GM19099 (cell line): ENCODE measurements around the gene ANAPC2.
A peak's percentile ranks its signal among the peaks of the same experiment; 100 is the strongest.

ENCODE experiments used
- POLR2A ChIP-seq: IDR thresholded peaks from 3 replicates; pipeline ENCODE4 v1.6.1; 2011; ENCODE audit warnings: low read depth; ENCODE audit not compliant: insufficient read length; ENCODE audit errors: extremely low read depth

ANAPC2 gene

GRCh38 chr9:137160716-137161557 is 27.4 kb downstream of the ANAPC2 start:
- TF ChIP-seq POLR2A, result no peak

GRCh38 chr9:137160054-137160425 is 28.3 kb downstream of the ANAPC2 start:
- no peak for TF ChIP-seq POLR2A

GRCh38 chr9:137159105-137160053 is 29.0 kb downstream of the ANAPC2 start:
- TF ChIP-seq POLR2A, result no peak

- TF ChIP-seq POLR2A, result no peak
Measured at GRCh38 chr9:137158625-137159024, 29.7 kb downstream of the ANAPC2 start.

- no peak for TF ChIP-seq POLR2A
Measured at GRCh38 chr9:137157618-137158415, 30.5 kb downstream of the ANAPC2 start.

GRCh38 chr9:137156567-137157375 is 31.6 kb downstream of the ANAPC2 start:
- peak; percentile 49 for TF ChIP-seq POLR2A

GRCh38 chr9:137152844-137153405 is 35.4 kb downstream of the ANAPC2 start:
- no peak for TF ChIP-seq POLR2A

- no peak for TF ChIP-seq POLR2A
Measured at GRCh38 chr9:137150617-137151457, 37.5 kb downstream of the ANAPC2 start.

GRCh38 chr9:137149942-137150616 is 38.3 kb downstream of the ANAPC2 start:
- no peak for TF ChIP-seq POLR2A

GRCh38 chr9:137149363-137149762 is 39.0 kb downstream of the ANAPC2 start:
- TF ChIP-seq POLR2A, result no peak

- TF ChIP-seq POLR2A, result no peak
Measured at GRCh38 chr9:137148661-137149060, 39.7 kb downstream of the ANAPC2 start.

- no peak for TF ChIP-seq POLR2A
Measured at GRCh38 chr9:137148242-137148641, 40.1 kb downstream of the ANAPC2 start.
